K562 (cell line): ENCODE results near the gene CCDC117. TPM values are rescaled to one million over a fixed set of nuclear protein-coding genes. Genes with fewer than 3 reads are reported as not detected.

Experiments
- ARHGAP35 ChIP-seq: fragments of 450-650 bp; IDR thresholded peaks from 2 replicates; pipeline ENCODE4 v1.6.1; 2018; ENCODE audit not compliant: partially characterized antibody
- DLX4 ChIP-seq: fragments of 250-450 bp; sonication (Bioruptor Pico); IDR thresholded peaks from 2 replicates; pipeline ENCODE4 v1.6.1; 2021; ENCODE audit warnings: mild to moderate bottlenecking
- HES1 ChIP-seq: fragments of 450-650 bp; IDR thresholded peaks from 2 replicates; pipeline ENCODE4 v1.6.1; 2016; ENCODE audit warnings: low read depth, mild to moderate bottlenecking, moderate library complexity
- JUN ChIP-seq, 2 experiments: sonication (generic) in 1 of 2; formaldehyde crosslinking in 1 of 2; IDR thresholded peaks; 2 replicates each; pipeline versions ENCODE4 v1.6.1 to v1.8.0; 2012 to 2022; ENCODE audit warnings: borderline replicate concordance in 2 of 2, mild to moderate bottlenecking in 2 of 2, improper control_type of control experiment in 1 of 2, low read depth in 1 of 2, low read length in 1 of 2, missing genetic modification reagents in 1 of 2
- KDM4B ChIP-seq, 2 experiments: fragments of 450-650 bp in 1 of 2; sonication (generic) in 1 of 2; IDR thresholded peaks; 2 replicates each; pipeline ENCODE4 v1.6.1; 2016 to 2017; ENCODE audit warnings: borderline replicate concordance in 2 of 2, antibody characterized with exemption in 1 of 2, low read depth in 1 of 2, mild to moderate bottlenecking in 1 of 2
- LEF1 ChIP-seq: fragments of 450-650 bp; IDR thresholded peaks from 2 replicates; pipeline ENCODE4 v1.6.1; 2016; ENCODE audit warnings: mild to moderate bottlenecking
- NCOA6 ChIP-seq: fragments of 450-650 bp; IDR thresholded peaks from 2 replicates; pipeline ENCODE4 v1.6.1; 2017; ENCODE audit warnings: mild to moderate bottlenecking
- NCOR1 ChIP-seq: fragments of 450-650 bp; IDR thresholded peaks from 2 replicates; pipeline ENCODE4 v1.6.1; 2016; ENCODE audit warnings: mild to moderate bottlenecking, moderate library complexity
- NRF1 ChIP-seq, 2 experiments: fragments of 450-650 bp; IDR thresholded peaks in 1 of 2; conservative IDR thresholded peaks in 1 of 2; 2 replicates each; pipeline ENCODE4 v1.6.1; 2014; ENCODE audit warnings: mild to moderate bottlenecking in 2 of 2
- TCF7 ChIP-seq: sonication (generic); IDR thresholded peaks from 2 replicates; pipeline ENCODE4 v1.6.1; 2016; ENCODE audit warnings: antibody characterized with exemption, borderline replicate concordance
- YY1 ChIP-seq, 3 experiments: IDR thresholded peaks; 2 replicates each; pipeline ENCODE4 v1.6.1; 2011; ENCODE audit warnings: low read length in 2 of 3, mild to moderate bottlenecking in 2 of 3, moderate library complexity in 2 of 3, borderline replicate concordance in 1 of 3, control low read depth in 1 of 3, low read depth in 1 of 3; ENCODE audit not compliant: insufficient read depth in 3 of 3, insufficient replicate concordance in 2 of 3, control insufficient read depth in 1 of 3, insufficient read length in 1 of 3; ENCODE audit errors: extremely low read depth in 1 of 3
- ZBTB11 ChIP-seq, 3 experiments: fragments of 200-800 bp in 1 of 3; fragments of 250-450 bp in 1 of 3; fragments of 450-650 bp in 1 of 3; sonication (Bioruptor Pico) in 1 of 3; sonication (Bioruptor generic) in 1 of 3; formaldehyde crosslinking in 1 of 3; IDR thresholded peaks; 2 replicates each; pipeline versions ENCODE4 v1.6.1 to v1.8.0; 2016 to 2022; ENCODE audit warnings: mild to moderate bottlenecking in 2 of 3, missing genetic modification characterization in 2 of 3, missing compliant biosample characterization in 1 of 3, moderate library complexity in 1 of 3
- ZFX ChIP-seq: sonication (generic); formaldehyde crosslinking; IDR thresholded peaks from 2 replicates; pipeline ENCODE4 v1.8.0; 2022; ENCODE audit warnings: mild to moderate bottlenecking, missing genetic modification reagents, moderate library complexity
- ZKSCAN8 ChIP-seq: fragments of 200-800 bp; sonication (Bioruptor generic); IDR thresholded peaks from 2 replicates; pipeline ENCODE4 v1.6.1; 2016; ENCODE audit warnings: missing genetic modification characterization, missing compliant biosample characterization
- ZNF518B ChIP-seq: fragments of 250-450 bp; sonication (Bioruptor Pico); IDR thresholded peaks from 2 replicates; pipeline ENCODE4 v1.5.0; 2021; ENCODE audit warnings: mild to moderate bottlenecking, moderate library complexity
- ZNF778 ChIP-seq: fragments of 450-650 bp; formaldehyde crosslinking; IDR thresholded peaks from 2 replicates; pipeline ENCODE4 v1.4.0; 2020; ENCODE audit warnings: mild to moderate bottlenecking, moderate library complexity
- polyA plus RNA-seq, 8 experiments: library from polyadenylated mRNA; depleted of rRNA in 4 of 8; stranded (reverse) in 5 of 8; unstranded in 3 of 8; fragments of >200 nt; fragmentation: Nextera tagmentation in 2 of 8; fragmentation: Illumina TruSeq in 1 of 8; extraction: Ambion mirVana in 2 of 8; extraction: Trizol in 1 of 8; gene quantifications; 2 replicates each; pipeline versions ENCODE4 v1.2.1 to v1.2.3, GENCODE V29; 2011 to 2014; ENCODE audit warnings: inconsistent platforms in 1 of 8, missing spikeins in 1 of 8
- total RNA-seq, 7 experiments: library from RNA; depleted of rRNA in 6 of 7; stranded (reverse); fragments of >200 nt in 6 of 7; fragmentation: Illumina TruSeq in 2 of 7; extraction: Trizol in 2 of 7; gene quantifications; 2 replicates each; pipeline versions ENCODE4 v1.2.1 to v1.2.3, GENCODE V29; 2011 to 2021; ENCODE audit warnings: low replicate concordance in 1 of 7

Gene CCDC117
- total and polyA plus RNA-seq, 9 of the 15 experiments (the other 6 are each of a cell fraction or from before 2014, with no cell fraction given) = 5.7 to 23.3 (median 15.8) TPM

- TF ChIP-seq ZBTB11 (CRISPR knock-in tag; IDR thresholded peaks at IDR 0.05) = no peak
- TF ChIP-seq LEF1 = no peak
- no peak for TF ChIP-seq NRF1 (conservative IDR thresholded peaks at IDR 0.05 in 1 of 2, IDR thresholded peaks at IDR 0.05 in 1 of 2)
- TF ChIP-seq ARHGAP35 = no peak
- TF ChIP-seq YY1 (IDR thresholded peaks at IDR 0.05; ENCODE audit: borderline replicate concordance in 1 of 3, control insufficient read depth in 1 of 3, extremely low read depth in 1 of 3, insufficient read depth in 3 of 3, insufficient read length in 1 of 3, insufficient replicate concordance in 2 of 3, low read depth in 1 of 3, low read length in 2 of 3) = no peak
- TF ChIP-seq ZNF518B (CRISPR knock-in tag) = no peak
- TF ChIP-seq JUN (IDR thresholded peaks at IDR 0.05; ENCODE audit: borderline replicate concordance, low read depth, low read length) = peak; percentile 33; the same call in 1 of the 2 replicates
- TF ChIP-seq JUN (CRISPR knock-in tag; IDR thresholded peaks at IDR 0.05; ENCODE audit: borderline replicate concordance) = no peak
- TF ChIP-seq ZFX = no peak
- TF ChIP-seq TCF7 = no peak
- TF ChIP-seq NCOR1 = no peak
- no peak for TF ChIP-seq ZKSCAN8 (CRISPR knock-in tag)
- no peak for TF ChIP-seq HES1
- no peak for TF ChIP-seq DLX4 (CRISPR knock-in tag)
- TF ChIP-seq KDM4B (IDR thresholded peaks at IDR 0.05; ENCODE audit: borderline replicate concordance in 2 of 2, low read depth in 1 of 2) = no peak
- no peak for TF ChIP-seq ZNF778 (CRISPR knock-in tag)
- no peak for TF ChIP-seq NCOA6
Measured at GRCh38 chr22:28798810-28799605, 26.5 kb downstream of the CCDC117 start (continued).
